ENCODE data around the gene DNAJB1.

The DNAJB1 gene

GRCh38 chr19:14482172-14482941 lies 35.8 kb downstream of the DNAJB1 start:
- Histone ChIP-seq H3K9me2 (replicated peaks; ENCODE audit: low read depth, low read length) (no peaks in the 10 kb centered on the region), H3K4me3 (ENCODE audit: low read length, poor library complexity, severe bottlenecking) (no peak overlapping the region), H4K20me1 (ENCODE audit: insufficient read depth, low read length, poor library complexity, severe bottlenecking) (no peaks in the 10 kb centered on the region), H3K4me2 (ENCODE audit: low read depth, low read length, poor library complexity, severe bottlenecking) (no peak overlapping the region), H2AFZ (ENCODE audit: low read length) (no peak overlapping the region), H3F3A (ENCODE audit: low read depth) (no peaks in the 10 kb centered on the region), H3K36me3 (ENCODE audit: insufficient read depth, low read length) (no peaks in the 10 kb centered on the region), H3K27me3 (ENCODE audit: insufficient read depth, low read length, poor library complexity, severe bottlenecking) (no peaks in the 10 kb centered on the region), H3K9ac (ENCODE audit: low read depth, low read length, poor library complexity, severe bottlenecking) (no peak overlapping the region), H3K79me2 (ENCODE audit: insufficient read depth, low read length) (no peaks in the 10 kb centered on the region), H3K4me1 (ENCODE audit: insufficient read depth, low read length, poor library complexity, severe bottlenecking) (peaks cover 4% of the 10 kb centered on the region), H3K9me3 (ENCODE audit: insufficient read depth, low read depth, low read length) (no peaks in the 10 kb centered on the region)
- no peak for TF ChIP-seq EZH2phosphoT487 (IDR thresholded peaks at IDR 0.05; ENCODE audit: borderline replicate concordance)
- no peak for TF ChIP-seq CTCF (conservative IDR thresholded peaks at IDR 0.05; ENCODE audit: low read length)

GRCh38 chr19:14480700-14481079 lies 37.5 kb downstream of the DNAJB1 start:
- Histone ChIP-seq H3K9ac (ENCODE audit: low read depth, low read length, poor library complexity, severe bottlenecking) (no peak overlapping the region), H3K79me2 (ENCODE audit: insufficient read depth, low read length) (no peaks in the 10 kb centered on the region), H3K9me2 (replicated peaks; ENCODE audit: low read depth, low read length) (no peaks in the 10 kb centered on the region), H2AFZ (ENCODE audit: low read length) (no peak overlapping the region), H4K20me1 (ENCODE audit: insufficient read depth, low read length, poor library complexity, severe bottlenecking) (no peaks in the 10 kb centered on the region), H3F3A (ENCODE audit: low read depth) (no peaks in the 10 kb centered on the region), H3K4me3 (ENCODE audit: low read length, poor library complexity, severe bottlenecking) (no peak overlapping the region), H3K4me2 (ENCODE audit: low read depth, low read length, poor library complexity, severe bottlenecking) (no peak overlapping the region), H3K4me1 (ENCODE audit: insufficient read depth, low read length, poor library complexity, severe bottlenecking) (peaks cover 7% of the 10 kb centered on the region), H3K9me3 (ENCODE audit: insufficient read depth, low read depth, low read length) (no peaks in the 10 kb centered on the region), H3K27me3 (ENCODE audit: insufficient read depth, low read length, poor library complexity, severe bottlenecking) (no peaks in the 10 kb centered on the region), H3K36me3 (ENCODE audit: insufficient read depth, low read length) (no peaks in the 10 kb centered on the region)
- TF ChIP-seq EZH2phosphoT487 (IDR thresholded peaks at IDR 0.05; ENCODE audit: borderline replicate concordance) (no peak), CTCF (conservative IDR thresholded peaks at IDR 0.05; ENCODE audit: low read length) (no peak)

- no peaks in the 10 kb centered on the region for H3K36me3 ChIP-seq (ENCODE audit: insufficient read depth, low read length)
- H3K9me3 ChIP-seq (ENCODE audit: insufficient read depth, low read depth, low read length) = no peaks in the 10 kb centered on the region
- no peaks in the 10 kb centered on the region for H4K20me1 ChIP-seq (ENCODE audit: insufficient read depth, low read length, poor library complexity, severe bottlenecking)
- H3K4me1 ChIP-seq (ENCODE audit: insufficient read depth, low read length, poor library complexity, severe bottlenecking) = peaks cover 13% of the 10 kb centered on the region
- H3K9me2 ChIP-seq (replicated peaks; ENCODE audit: low read depth, low read length) = no peaks in the 10 kb centered on the region
- H2AFZ ChIP-seq (ENCODE audit: low read length) = no peak overlapping the region
- H3K9ac ChIP-seq (ENCODE audit: low read depth, low read length, poor library complexity, severe bottlenecking) = no peak overlapping the region
- no peaks in the 10 kb centered on the region for H3K79me2 ChIP-seq (ENCODE audit: insufficient read depth, low read length)
- H3F3A ChIP-seq (ENCODE audit: low read depth) = no peaks in the 10 kb centered on the region
- H3K4me2 ChIP-seq (ENCODE audit: low read depth, low read length, poor library complexity, severe bottlenecking) = no peak overlapping the region
- no peak overlapping the region for H3K4me3 ChIP-seq (ENCODE audit: low read length, poor library complexity, severe bottlenecking)
- H3K27me3 ChIP-seq (ENCODE audit: insufficient read depth, low read length, poor library complexity, severe bottlenecking) = no peaks in the 10 kb centered on the region
- TF ChIP-seq CTCF (conservative IDR thresholded peaks at IDR 0.05; ENCODE audit: low read length) (peak; percentile 84), EZH2phosphoT487 (IDR thresholded peaks at IDR 0.05; ENCODE audit: borderline replicate concordance) (no peak)
Measured at GRCh38 chr19:14479975-14480699, 38.1 kb downstream of the DNAJB1 start.

All from Loucy (cell line).